Thyroid gland (tissue), 4 donors: ENCODE measurements around the gene OR2AT4. TPM values are rescaled to one million over a fixed set of nuclear protein-coding genes. Genes with fewer than 3 reads are reported as not detected.

ENCODE experiments used
- DNase-seq, 2 donors: peaks; one replicate each; pipeline ENCODE4 v3.0.0-alpha.2; 2019
- H3K27ac ChIP-seq, 3 donors: fragments of 200-600 bp; sonication (generic); 1 replicate in 2 of 3; 2 replicates in 1 of 3; pipeline ENCODE4 v1.5.1; 2016 to 2019; ENCODE audit warnings: mild to moderate bottlenecking in 1 of 3, moderate library complexity in 1 of 3
- H3K27me3 ChIP-seq: fragments of 200-600 bp; sonication (generic); one replicate; pipeline ENCODE4 v1.5.1; 2019
- H3K36me3 ChIP-seq, 2 donors: fragments of 200-600 bp; sonication (generic); one replicate each; pipeline ENCODE4 v1.5.1; 2016 to 2019
- H3K4me1 ChIP-seq, 2 donors: fragments of 200-600 bp; sonication (generic); one replicate each; pipeline ENCODE4 v1.5.1; 2017 to 2019
- H3K4me3 ChIP-seq, 3 donors: fragments of 200-600 bp; sonication (generic); replicated peaks in 1 of 3; 1 replicate in 2 of 3; 2 replicates in 1 of 3; pipeline ENCODE4 v1.5.1; 2016; ENCODE audit warnings: mild to moderate bottlenecking in 1 of 3
- H3K9me3 ChIP-seq: fragments of 200-600 bp; sonication (generic); one replicate; pipeline ENCODE4 v1.5.1; 2017
- CTCF ChIP-seq, 6 experiments: fragments of 200-600 bp in 3 of 6; fragments of 450-650 bp in 3 of 6; sonication (generic) in 3 of 6; IDR thresholded peaks; one replicate each; pipeline ENCODE4 v1.5.1; 2016 to 2019; ENCODE audit warnings: antibody characterized with exemption in 6 of 6, mild to moderate bottlenecking in 2 of 6, inconsistent platforms in 1 of 6, moderate library complexity in 1 of 6
- POLR2A ChIP-seq, 2 donors: fragments of 450-650 bp; IDR thresholded peaks; one replicate each; pipeline ENCODE4 v1.6.1; 2017; ENCODE audit warnings: antibody characterized with exemption in 2 of 2, mild to moderate bottlenecking in 2 of 2, moderate library complexity in 1 of 2
- WGBS, 2 donors: methylation state at CpG; one replicate each; pipeline ENCODE4 v1.1.5; 2017; 5-methylcytosine and 5-hydroxymethylcytosine counted together
- intact Hi-C: fragments of 100-400 bp; cut with DNase I; formaldehyde crosslinking; loops from one replicate; pipeline ENCODE4 v1.15.1; 2023
- total RNA-seq, 4 donors: library from RNA; depleted of rRNA; stranded (reverse); fragments of >200 nt; gene quantifications; one replicate each; pipeline ENCODE4 v1.2.3, GENCODE V29; 2016

The OR2AT4 gene
- not detected for total RNA-seq

- no peaks in the 10 kb centered on the region for H3K9me3 ChIP-seq
- no peak for DNase-seq
- TF ChIP-seq POLR2A (IDR thresholded peaks at IDR 0.05) (no peak), CTCF (IDR thresholded peaks at IDR 0.05) (no peak)
- 82 to 86% methylated on average over 9 of the region's 9 CpGs for WGBS, 2 donors
- intact Hi-C loops = no loop called here
- H3K27me3 ChIP-seq = no peaks in the 10 kb centered on the region
- H3K27ac ChIP-seq = no peak within 1 kb of the TSS
- no peaks in the 10 kb centered on the region for H3K36me3 ChIP-seq
- no peak within 1 kb of the TSS for H3K4me3 ChIP-seq
- no peaks in the 10 kb centered on the region for H3K4me1 ChIP-seq
Measured at GRCh38 chr11:75096456-75097172, at the start of gene OR2AT4. OR2AT4 (minus strand) TSS chr11:75096876.

GRCh38 chr11:75145972-75146519 is 49.4 kb upstream of the OR2AT4 start:
- no peaks in the 10 kb centered on the region for H3K36me3 ChIP-seq
- DNase-seq = no peak
- no peak overlapping the region for H3K4me3 ChIP-seq
- TF ChIP-seq POLR2A (IDR thresholded peaks at IDR 0.05) (no peak), CTCF (IDR thresholded peaks at IDR 0.05) (no peak)
- no peak overlapping the region for H3K27ac ChIP-seq
- peaks cover 0 to 12% of the 10 kb centered on the region in 2 donors for H3K4me1 ChIP-seq
- H3K9me3 ChIP-seq = no peaks in the 10 kb centered on the region
- intact Hi-C loops = loop anchor here (2.0 to 10.0 kb wide), 2 partner anchors 59 to 211 kb away; no protein-coding TSS in a partner anchor
- WGBS, 2 donors = 58 to 60% methylated on average over 6 of the region's 6 CpGs
- no peaks in the 10 kb centered on the region for H3K27me3 ChIP-seq

GRCh38 chr11:75145196-75145971 is 48.7 kb upstream of the OR2AT4 start:
- Histone ChIP-seq H3K4me1 (peaks cover 0 to 12% of the 10 kb centered on the region in 2 donors), H3K27me3 (no peaks in the 10 kb centered on the region), H3K4me3 (no peak overlapping the region), H3K27ac (no peak overlapping the region), H3K9me3 (no peaks in the 10 kb centered on the region), H3K36me3 (no peaks in the 10 kb centered on the region)
- no peak for TF ChIP-seq POLR2A (IDR thresholded peaks at IDR 0.05)
- TF ChIP-seq CTCF (IDR thresholded peaks at IDR 0.05) = no peak
- DNase-seq = no peak
- 79 to 87% methylated on average over 9 of the region's 9 CpGs for WGBS, 2 donors
- intact Hi-C loops = loop anchor here (2.0 to 10.0 kb wide), 2 partner anchors 59 to 211 kb away; no protein-coding TSS in a partner anchor

GRCh38 chr11:75144716-75145014 is 48.0 kb upstream of the OR2AT4 start:
- no peak overlapping the region for H3K4me3 ChIP-seq
- H3K27me3 ChIP-seq = no peaks in the 10 kb centered on the region
- no peak overlapping the region for H3K27ac ChIP-seq
- H3K36me3 ChIP-seq = no peaks in the 10 kb centered on the region
- WGBS, 2 donors = 38% methylated on average over 3 of the region's 3 CpGs
- TF ChIP-seq CTCF (IDR thresholded peaks at IDR 0.05) (no peak), POLR2A (IDR thresholded peaks at IDR 0.05) (no peak)
- no peak for DNase-seq
- H3K9me3 ChIP-seq = no peaks in the 10 kb centered on the region
- H3K4me1 ChIP-seq = peaks cover 0 to 12% of the 10 kb centered on the region in 2 donors
- intact Hi-C loops = loop anchor here (2.0 to 10.0 kb wide), 3 partner anchors 60 to 210 kb away; no protein-coding TSS in a partner anchor

GRCh38 chr11:75143420-75143731 is 46.7 kb upstream of the OR2AT4 start:
- no peak for TF ChIP-seq CTCF (IDR thresholded peaks at IDR 0.05)
- TF ChIP-seq POLR2A (IDR thresholded peaks at IDR 0.05) = no peak
- Histone ChIP-seq H3K27me3 (no peaks in the 10 kb centered on the region), H3K36me3 (no peaks in the 10 kb centered on the region), H3K27ac (no peak overlapping the region), H3K9me3 (no peaks in the 10 kb centered on the region), H3K4me1 (peaks cover 0 to 12% of the 10 kb centered on the region in 2 donors), H3K4me3 (no peak overlapping the region)
- 67 to 75% methylated on average over 5 to 6 of the region's 6 CpGs for WGBS, 2 donors
- intact Hi-C loops = loop anchor here (5.0 to 10.0 kb wide), 2 partner anchors 104 to 209 kb away; no protein-coding TSS in a partner anchor
- no peak for DNase-seq
